ENCODE results near the gene ACOX2. TPM values are rescaled to one million over a fixed set of nuclear protein-coding genes. Genes with fewer than 3 reads are reported as not detected.

ACOX2 gene
- polyA plus RNA-seq, 2 of the 4 experiments (the other 2 are of a cell fraction): 4.8 to 23.2 TPM

- no peak for ATAC-seq
- Histone ChIP-seq H3K27ac (peak overlapping the region in 1 of 2 experiments; percentile 55; a peak in 1 of 6 replicates), H3K4me2 (no peak overlapping the region), H3K9me3 (no peaks in the 10 kb centered on the region), H3K4me3 (no peak overlapping the region), H3K4me1 (peaks cover 28% of the 10 kb centered on the region)
- WGBS (ENCODE audit: missing lambda C conversion rate): 88% methylated on average over 11 of the region's 12 CpGs
- no peak for DNase-seq (ENCODE audit: low read depth in 1 of 2, low spot score in 1 of 2)
- ChIA-PET POLR2A (no interaction called here), CTCF (interaction anchor here (1.1 to 8.8 kb wide), 7 partner anchors 8 to 74 kb away, joined by 3 to 126 read pairs (median 4); no protein-coding TSS in a partner anchor)
- TF ChIP-seq HMGXB4 (CRISPR knock-in tag; IDR thresholded peaks at IDR 0.05; ENCODE audit: borderline replicate concordance): no peak
- no peak for TF ChIP-seq KDM5A (IDR thresholded peaks at IDR 0.05)
- TF ChIP-seq NPAS2 (CRISPR knock-in tag; IDR thresholded peaks at IDR 0.05; ENCODE audit: borderline replicate concordance): no peak
- no peak for TF ChIP-seq MAX (IDR thresholded peaks at IDR 0.05)
- no peak for TF ChIP-seq POLR2A (IDR thresholded peaks at IDR 0.05; ENCODE audit: low read length)
- no peak for TF ChIP-seq E2F6 (IDR thresholded peaks at IDR 0.05; ENCODE audit: borderline replicate concordance, low read depth)
- no peak for TF ChIP-seq FOSB (CRISPR knock-in tag; IDR thresholded peaks at IDR 0.05)
- no peak for TF ChIP-seq BHLHE40 (IDR thresholded peaks at IDR 0.05; ENCODE audit: low read depth, low read length)
- TF ChIP-seq SMC3 (IDR thresholded peaks at IDR 0.05): no peak
- TF ChIP-seq PBX3 (IDR thresholded peaks at IDR 0.05): no peak
- no peak for FAIRE-seq
These were observed 28.8 kb upstream of the ACOX2 start for GRCh38 chr3:58565621-58566397.

- 0 out of 6 replicates have a peak, but pooled peaks of 1 of the 2 experiments have one; percentile 21 for ATAC-seq
- H3K4me2 ChIP-seq: peak overlapping the region; percentile 38
- no peak for TF ChIP-seq GATA3 (IDR thresholded peaks at IDR 0.05; ENCODE audit: borderline replicate concordance)
- TF ChIP-seq KDM5A (IDR thresholded peaks at IDR 0.05): no peak
- TF ChIP-seq MAZ (IDR thresholded peaks at IDR 0.05; ENCODE audit: borderline replicate concordance, low read depth, low read length): no peak
- TF ChIP-seq USF2 (IDR thresholded peaks at IDR 0.05): no peak
- TF ChIP-seq EP300 (IDR thresholded peaks at IDR 0.05): no peak
- TF ChIP-seq EHMT2 (IDR thresholded peaks at IDR 0.05; ENCODE audit: low read depth): no peak
- TF ChIP-seq TP53 (CRISPR knock-in tag; IDR thresholded peaks at IDR 0.05): no peak
- peaks cover 32% of the 10 kb centered on the region for H3K4me1 ChIP-seq
- DNase-seq (ENCODE audit: low read depth in 1 of 2, low spot score in 1 of 2): peak in 1 of 2 experiments; percentile 17
- CTCF ChIA-PET: no interaction called here
- H3K27ac ChIP-seq: peak overlapping the region; percentile 47 to 73
- no peaks in the 10 kb centered on the region for H3K9me3 ChIP-seq
- WGBS (ENCODE audit: missing lambda C conversion rate): 56% methylated on average over 12 of the region's 13 CpGs
- POLR2A ChIA-PET: no interaction called here
- no peak for FAIRE-seq
- no peak overlapping the region for H3K4me3 ChIP-seq
These were observed 27.6 kb upstream of the ACOX2 start for GRCh38 chr3:58564456-58565160.

- FAIRE-seq (no peak), ATAC-seq (no peak), DNase-seq (ENCODE audit: low read depth in 1 of 2, low spot score in 1 of 2) (no peak)
- Histone ChIP-seq H3K4me1 (peaks cover 32% of the 10 kb centered on the region), H3K9me3 (no peaks in the 10 kb centered on the region), H3K4me2 (peak overlapping the region; percentile 47), H3K4me3 (no peak overlapping the region), H3K27ac (peak overlapping the region; percentile 47 to 73; a peak in 5 of 6 replicates)
- ChIA-PET CTCF (no interaction called here), POLR2A (no interaction called here)
- 93% methylated on average over 1 of the region's 1 CpG for WGBS (ENCODE audit: missing lambda C conversion rate)
- TF ChIP-seq MAX (IDR thresholded peaks at IDR 0.05) (no peak), GATA3 (IDR thresholded peaks at IDR 0.05; ENCODE audit: borderline replicate concordance) (no peak), PBX3 (IDR thresholded peaks at IDR 0.05) (no peak), KDM1A (IDR thresholded peaks at IDR 0.05; ENCODE audit: low read depth) (no peak), CEBPB (IDR thresholded peaks at IDR 0.05) (no peak), PHF8 (IDR thresholded peaks at IDR 0.05; ENCODE audit: borderline replicate concordance, low read depth) (no peak), SREBF2 (IDR thresholded peaks at IDR 0.05) (no peak), JUNB (IDR thresholded peaks at IDR 0.05) (no peak), JUN (IDR thresholded peaks at IDR 0.05) (no peak), CTCF (IDR thresholded peaks at IDR 0.05) (no peak), FOXS1 (CRISPR knock-in tag; IDR thresholded peaks at IDR 0.05) (no peak), EHMT2 (IDR thresholded peaks at IDR 0.05; ENCODE audit: low read depth) (no peak)
These were observed 27.1 kb upstream of the ACOX2 start for GRCh38 chr3:58564054-58564453.
